K562 (cell line): ENCODE measurements around the gene LENEP. TPM values are rescaled to one million over a fixed set of nuclear protein-coding genes. Genes with fewer than 3 reads are reported as not detected.

Experiments used
- CBX2 ChIP-seq: fragments of 200-600 bp; sonication (generic); IDR thresholded peaks from one replicate; pipeline ENCODE4 v1.6.1; 2012; ENCODE audit warnings: mild to moderate bottlenecking, low read length, inconsistent platforms; ENCODE audit not compliant: insufficient read depth, poor library complexity, severe bottlenecking
- CHD2 ChIP-seq: IDR thresholded peaks from 2 replicates; pipeline ENCODE4 v1.6.1; 2011; ENCODE audit warnings: low read depth, low read length
- EGR1 ChIP-seq: fragments of 450-650 bp; conservative IDR thresholded peaks from 2 replicates; pipeline ENCODE4 v1.6.1; 2017; ENCODE audit warnings: mild to moderate bottlenecking
- ILK ChIP-seq: fragments of 450-650 bp; IDR thresholded peaks from 2 replicates; pipeline ENCODE4 v1.6.1; 2016; ENCODE audit warnings: missing genetic modification characterization, low read depth, mild to moderate bottlenecking, missing compliant biosample characterization, moderate library complexity, borderline replicate concordance
- LCOR ChIP-seq: sonication (generic); formaldehyde crosslinking; IDR thresholded peaks from 2 replicates; pipeline ENCODE4 v1.8.0; 2022; ENCODE audit warnings: mild to moderate bottlenecking, missing genetic modification reagents
- MAFG ChIP-seq: fragments of 450-650 bp; conservative IDR thresholded peaks from 2 replicates; pipeline ENCODE4 v1.6.1; 2016; ENCODE audit warnings: missing genetic modification characterization, missing compliant biosample characterization
- NR1H2 ChIP-seq: sonication (generic); formaldehyde crosslinking; IDR thresholded peaks from 2 replicates; pipeline ENCODE4 v1.4.0; 2020; ENCODE audit warnings: mild to moderate bottlenecking, missing genetic modification reagents
- RB1 ChIP-seq: fragments of 450-650 bp; IDR thresholded peaks from 2 replicates; pipeline ENCODE4 v1.6.1; 2017; ENCODE audit warnings: low read depth, mild to moderate bottlenecking
- RFX1 ChIP-seq: fragments of 450-650 bp; IDR thresholded peaks from 2 replicates; pipeline ENCODE4 v1.6.1; 2016; ENCODE audit warnings: mild to moderate bottlenecking, moderate library complexity
- RFX5 ChIP-seq: IDR thresholded peaks from 2 replicates; pipeline ENCODE4 v1.6.1; 2011; ENCODE audit warnings: low read depth, mild to moderate bottlenecking, improper control_type of control experiment, low read length
- TEAD1 ChIP-seq, 2 experiments: fragments of 450-650 bp in 1 of 2; sonication (generic) in 1 of 2; formaldehyde crosslinking; IDR thresholded peaks; 2 replicates each; pipeline versions ENCODE4 v1.4.0 to v1.8.0; 2020 to 2022; ENCODE audit warnings: mild to moderate bottlenecking in 2 of 2, missing genetic modification reagents in 1 of 2
- YY1 ChIP-seq, 3 experiments: IDR thresholded peaks; 2 replicates each; pipeline ENCODE4 v1.6.1; 2011; ENCODE audit warnings: low read length in 2 of 3, mild to moderate bottlenecking in 2 of 3, moderate library complexity in 2 of 3, borderline replicate concordance in 1 of 3, control low read depth in 1 of 3, low read depth in 1 of 3; ENCODE audit not compliant: insufficient read depth in 3 of 3, insufficient replicate concordance in 2 of 3, control insufficient read depth in 1 of 3, insufficient read length in 1 of 3; ENCODE audit errors: extremely low read depth in 1 of 3
- ZBTB2 ChIP-seq: fragments of 450-650 bp; IDR thresholded peaks from 2 replicates; pipeline ENCODE4 v1.6.1; 2016; ENCODE audit warnings: antibody characterized with exemption
- ZFP36 ChIP-seq: fragments of 150-350 bp; IDR thresholded peaks from 2 replicates; pipeline ENCODE4 v1.6.1; 2018; ENCODE audit warnings: low read length, low read depth; ENCODE audit not compliant: partially characterized antibody
- ZNF124 ChIP-seq: sonication (generic); formaldehyde crosslinking; IDR thresholded peaks from 2 replicates; pipeline ENCODE4 v1.8.1; 2022; ENCODE audit warnings: missing genetic modification reagents
- ZNF143 ChIP-seq: sonication (generic); formaldehyde crosslinking; IDR thresholded peaks from 2 replicates; pipeline ENCODE4 v1.9.0; 2022; ENCODE audit warnings: mild to moderate bottlenecking, missing genetic modification reagents
- polyA plus RNA-seq, 8 experiments: library from polyadenylated mRNA; depleted of rRNA in 4 of 8; stranded (reverse) in 5 of 8; unstranded in 3 of 8; fragments of >200 nt; fragmentation: Nextera tagmentation in 2 of 8; fragmentation: Illumina TruSeq in 1 of 8; extraction: Ambion mirVana in 2 of 8; extraction: Trizol in 1 of 8; gene quantifications; 2 replicates each; pipeline versions ENCODE4 v1.2.1 to v1.2.3, GENCODE V29; 2011 to 2014; ENCODE audit warnings: inconsistent platforms in 1 of 8, missing spikeins in 1 of 8
- total RNA-seq, 7 experiments: library from RNA; depleted of rRNA in 6 of 7; stranded (reverse); fragments of >200 nt in 6 of 7; fragmentation: Illumina TruSeq in 2 of 7; extraction: Trizol in 2 of 7; gene quantifications; 2 replicates each; pipeline versions ENCODE4 v1.2.1 to v1.2.3, GENCODE V29; 2011 to 2021; ENCODE audit warnings: low replicate concordance in 1 of 7
- TF ChIP-seq, protein P1 (sequence below), 2 experiments: fragments of 450-650 bp; formaldehyde crosslinking in 1 of 2; IDR thresholded peaks; 2 replicates each; pipeline versions ENCODE4 v1.4.0 to v1.6.1; 2014 to 2020; ENCODE audit warnings: mild to moderate bottlenecking in 2 of 2, borderline replicate concordance in 1 of 2, low read depth in 1 of 2

LENEP gene
- total and polyA plus RNA-seq, 9 of the 15 experiments (the other 6 are each of a cell fraction or from before 2014, with no cell fraction given) = 0.23 to 0.87 (median 0.67) TPM; not detected in 5

GRCh38 chr1:154943649-154944400 is 49.6 kb upstream of the LENEP start (continued):
- TF ChIP-seq ILK (tag) (no peak), ZNF124 (no peak), EGR1 (no peak), ZNF143 (CRISPR knock-in tag) (no peak), RB1 (peak; percentile 61; the same call in 1 of the 2 replicates), ZBTB2 (no peak), CHD2 (no peak), TEAD1 (CRISPR knock-in tag; IDR thresholded peaks at IDR 0.05) (no peak), ZFP36 (no peak), RFX1 (no peak), RFX5 (no peak), CBX2 (no peak), YY1 (IDR thresholded peaks at IDR 0.05; ENCODE audit: borderline replicate concordance in 1 of 3, control insufficient read depth in 1 of 3, extremely low read depth in 1 of 3, insufficient read depth in 3 of 3, insufficient read length in 1 of 3, insufficient replicate concordance in 2 of 3, low read depth in 1 of 3, low read length in 2 of 3) (peak in 1 of 3 experiments; percentile 17), MAFG (no peak), LCOR (0 out of 2 replicates have a peak, but pooled peaks have one; percentile 43), NR1H2 (CRISPR knock-in tag) (no peak)
- TF ChIP-seq, protein P1, sequence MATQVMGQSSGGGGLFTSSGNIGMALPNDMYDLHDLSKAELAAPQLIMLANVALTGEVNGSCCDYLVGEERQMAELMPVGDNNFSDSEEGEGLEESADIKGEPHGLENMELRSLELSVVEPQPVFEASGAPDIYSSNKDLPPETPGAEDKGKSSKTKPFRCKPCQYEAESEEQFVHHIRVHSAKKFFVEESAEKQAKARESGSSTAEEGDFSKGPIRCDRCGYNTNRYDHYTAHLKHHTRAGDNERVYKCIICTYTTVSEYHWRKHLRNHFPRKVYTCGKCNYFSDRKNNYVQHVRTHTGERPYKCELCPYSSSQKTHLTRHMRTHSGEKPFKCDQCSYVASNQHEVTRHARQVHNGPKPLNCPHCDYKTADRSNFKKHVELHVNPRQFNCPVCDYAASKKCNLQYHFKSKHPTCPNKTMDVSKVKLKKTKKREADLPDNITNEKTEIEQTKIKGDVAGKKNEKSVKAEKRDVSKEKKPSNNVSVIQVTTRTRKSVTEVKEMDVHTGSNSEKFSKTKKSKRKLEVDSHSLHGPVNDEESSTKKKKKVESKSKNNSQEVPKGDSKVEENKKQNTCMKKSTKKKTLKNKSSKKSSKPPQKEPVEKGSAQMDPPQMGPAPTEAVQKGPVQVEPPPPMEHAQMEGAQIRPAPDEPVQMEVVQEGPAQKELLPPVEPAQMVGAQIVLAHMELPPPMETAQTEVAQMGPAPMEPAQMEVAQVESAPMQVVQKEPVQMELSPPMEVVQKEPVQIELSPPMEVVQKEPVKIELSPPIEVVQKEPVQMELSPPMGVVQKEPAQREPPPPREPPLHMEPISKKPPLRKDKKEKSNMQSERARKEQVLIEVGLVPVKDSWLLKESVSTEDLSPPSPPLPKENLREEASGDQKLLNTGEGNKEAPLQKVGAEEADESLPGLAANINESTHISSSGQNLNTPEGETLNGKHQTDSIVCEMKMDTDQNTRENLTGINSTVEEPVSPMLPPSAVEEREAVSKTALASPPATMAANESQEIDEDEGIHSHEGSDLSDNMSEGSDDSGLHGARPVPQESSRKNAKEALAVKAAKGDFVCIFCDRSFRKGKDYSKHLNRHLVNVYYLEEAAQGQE (IDR thresholded peaks at IDR 0.05; ENCODE audit: borderline replicate concordance) = peak; percentile 75; the same call in 1 of the 2 replicates
- TF ChIP-seq, protein P1 (CRISPR knock-in tag; IDR thresholded peaks at IDR 0.05; ENCODE audit: low read depth) = no peak
